Measurements from ENCODE around the gene SGCA. TPM values are rescaled to one million over a fixed set of nuclear protein-coding genes. Genes with fewer than 3 reads are reported as not detected.

Gene SGCA
- total and polyA plus RNA-seq, 9 of the 15 experiments (the other 6 are each of a cell fraction or from before 2014, with no cell fraction given), result not detected

DNA sequence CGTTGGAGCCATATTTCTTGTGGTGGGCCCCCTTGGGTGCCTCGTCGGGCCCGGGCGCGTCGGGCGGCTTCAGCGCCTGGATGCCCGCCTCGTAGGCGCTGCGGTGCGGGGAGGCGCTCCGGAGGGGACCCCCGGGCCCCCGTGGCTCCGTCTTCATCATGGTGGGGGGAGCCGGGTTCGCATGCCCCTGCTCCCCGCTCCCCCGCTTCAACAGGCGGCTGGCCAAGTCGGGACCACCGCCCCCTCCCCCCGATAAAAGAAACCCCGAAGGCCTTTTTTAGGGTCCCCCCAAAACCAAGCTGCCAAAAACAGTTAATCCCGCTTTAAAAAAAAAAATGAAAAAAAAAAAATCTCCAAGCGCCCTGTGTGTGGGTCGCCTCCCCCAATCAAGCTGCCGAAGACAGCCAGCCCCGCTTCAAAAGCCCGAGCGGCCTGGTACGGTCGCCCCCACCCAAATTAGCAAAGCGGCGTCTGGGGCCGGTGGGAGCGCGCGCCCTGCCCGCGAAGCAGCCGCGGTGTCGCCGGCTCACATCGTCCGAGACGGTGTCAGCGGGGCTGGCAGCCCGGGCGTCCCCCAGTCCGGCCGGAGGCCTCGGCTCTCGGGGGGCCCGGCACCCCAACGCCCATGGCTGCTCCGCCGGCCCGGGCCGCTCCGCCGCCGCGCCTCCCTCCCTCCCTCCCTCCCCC lies 15.3 kb upstream of the SGCA start, which contains the start of gene PPP1R9B (continued):
- TF ChIP-seq, protein P1, sequence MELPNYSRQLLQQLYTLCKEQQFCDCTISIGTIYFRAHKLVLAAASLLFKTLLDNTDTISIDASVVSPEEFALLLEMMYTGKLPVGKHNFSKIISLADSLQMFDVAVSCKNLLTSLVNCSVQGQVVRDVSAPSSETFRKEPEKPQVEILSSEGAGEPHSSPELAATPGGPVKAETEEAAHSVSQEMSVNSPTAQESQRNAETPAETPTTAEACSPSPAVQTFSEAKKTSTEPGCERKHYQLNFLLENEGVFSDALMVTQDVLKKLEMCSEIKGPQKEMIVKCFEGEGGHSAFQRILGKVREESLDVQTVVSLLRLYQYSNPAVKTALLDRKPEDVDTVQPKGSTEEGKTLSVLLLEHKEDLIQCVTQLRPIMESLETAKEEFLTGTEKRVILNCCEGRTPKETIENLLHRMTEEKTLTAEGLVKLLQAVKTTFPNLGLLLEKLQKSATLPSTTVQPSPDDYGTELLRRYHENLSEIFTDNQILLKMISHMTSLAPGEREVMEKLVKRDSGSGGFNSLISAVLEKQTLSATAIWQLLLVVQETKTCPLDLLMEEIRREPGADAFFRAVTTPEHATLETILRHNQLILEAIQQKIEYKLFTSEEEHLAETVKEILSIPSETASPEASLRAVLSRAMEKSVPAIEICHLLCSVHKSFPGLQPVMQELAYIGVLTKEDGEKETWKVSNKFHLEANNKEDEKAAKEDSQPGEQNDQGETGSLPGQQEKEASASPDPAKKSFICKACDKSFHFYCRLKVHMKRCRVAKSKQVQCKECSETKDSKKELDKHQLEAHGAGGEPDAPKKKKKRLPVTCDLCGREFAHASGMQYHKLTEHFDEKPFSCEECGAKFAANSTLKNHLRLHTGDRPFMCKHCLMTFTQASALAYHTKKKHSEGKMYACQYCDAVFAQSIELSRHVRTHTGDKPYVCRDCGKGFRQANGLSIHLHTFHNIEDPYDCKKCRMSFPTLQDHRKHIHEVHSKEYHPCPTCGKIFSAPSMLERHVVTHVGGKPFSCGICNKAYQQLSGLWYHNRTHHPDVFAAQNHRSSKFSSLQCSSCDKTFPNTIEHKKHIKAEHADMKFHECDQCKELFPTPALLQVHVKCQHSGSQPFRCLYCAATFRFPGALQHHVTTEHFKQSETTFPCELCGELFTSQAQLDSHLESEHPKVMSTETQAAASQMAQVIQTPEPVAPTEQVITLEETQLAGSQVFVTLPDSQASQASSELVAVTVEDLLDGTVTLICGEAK (IDR thresholded peaks at IDR 0.05), result no peak; the same call in 1 of the 2 replicates
- TF ChIP-seq, protein P1 (CRISPR knock-in tag; IDR thresholded peaks at IDR 0.05), result no peak
- TF ChIP-seq, protein P2, sequence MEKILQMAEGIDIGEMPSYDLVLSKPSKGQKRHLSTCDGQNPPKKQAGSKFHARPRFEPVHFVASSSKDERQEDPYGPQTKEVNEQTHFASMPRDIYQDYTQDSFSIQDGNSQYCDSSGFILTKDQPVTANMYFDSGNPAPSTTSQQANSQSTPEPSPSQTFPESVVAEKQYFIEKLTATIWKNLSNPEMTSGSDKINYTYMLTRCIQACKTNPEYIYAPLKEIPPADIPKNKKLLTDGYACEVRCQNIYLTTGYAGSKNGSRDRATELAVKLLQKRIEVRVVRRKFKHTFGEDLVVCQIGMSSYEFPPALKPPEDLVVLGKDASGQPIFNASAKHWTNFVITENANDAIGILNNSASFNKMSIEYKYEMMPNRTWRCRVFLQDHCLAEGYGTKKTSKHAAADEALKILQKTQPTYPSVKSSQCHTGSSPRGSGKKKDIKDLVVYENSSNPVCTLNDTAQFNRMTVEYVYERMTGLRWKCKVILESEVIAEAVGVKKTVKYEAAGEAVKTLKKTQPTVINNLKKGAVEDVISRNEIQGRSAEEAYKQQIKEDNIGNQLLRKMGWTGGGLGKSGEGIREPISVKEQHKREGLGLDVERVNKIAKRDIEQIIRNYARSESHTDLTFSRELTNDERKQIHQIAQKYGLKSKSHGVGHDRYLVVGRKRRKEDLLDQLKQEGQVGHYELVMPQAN (IDR thresholded peaks at IDR 0.05; ENCODE audit: borderline replicate concordance), result no peak
- TF ChIP-seq TCF7L2 (IDR thresholded peaks at IDR 0.05; ENCODE audit: low read depth, low read length), result no peak
- TF ChIP-seq, protein P3, sequence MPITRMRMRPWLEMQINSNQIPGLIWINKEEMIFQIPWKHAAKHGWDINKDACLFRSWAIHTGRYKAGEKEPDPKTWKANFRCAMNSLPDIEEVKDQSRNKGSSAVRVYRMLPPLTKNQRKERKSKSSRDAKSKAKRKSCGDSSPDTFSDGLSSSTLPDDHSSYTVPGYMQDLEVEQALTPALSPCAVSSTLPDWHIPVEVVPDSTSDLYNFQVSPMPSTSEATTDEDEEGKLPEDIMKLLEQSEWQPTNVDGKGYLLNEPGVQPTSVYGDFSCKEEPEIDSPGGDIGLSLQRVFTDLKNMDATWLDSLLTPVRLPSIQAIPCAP (CRISPR knock-in tag; IDR thresholded peaks at IDR 0.05; ENCODE audit: borderline replicate concordance), result no peak
- no peak for TF ChIP-seq SMAD4 (CRISPR knock-in tag; conservative IDR thresholded peaks at IDR 0.05)
- no peak for TF ChIP-seq MXI1 (IDR thresholded peaks at IDR 0.05; ENCODE audit: low read depth, low read length)
- no peak for TF ChIP-seq POLR3G (IDR thresholded peaks at IDR 0.05; ENCODE audit: extremely low read depth, insufficient read length, insufficient replicate concordance)
- TF ChIP-seq, protein P4, sequence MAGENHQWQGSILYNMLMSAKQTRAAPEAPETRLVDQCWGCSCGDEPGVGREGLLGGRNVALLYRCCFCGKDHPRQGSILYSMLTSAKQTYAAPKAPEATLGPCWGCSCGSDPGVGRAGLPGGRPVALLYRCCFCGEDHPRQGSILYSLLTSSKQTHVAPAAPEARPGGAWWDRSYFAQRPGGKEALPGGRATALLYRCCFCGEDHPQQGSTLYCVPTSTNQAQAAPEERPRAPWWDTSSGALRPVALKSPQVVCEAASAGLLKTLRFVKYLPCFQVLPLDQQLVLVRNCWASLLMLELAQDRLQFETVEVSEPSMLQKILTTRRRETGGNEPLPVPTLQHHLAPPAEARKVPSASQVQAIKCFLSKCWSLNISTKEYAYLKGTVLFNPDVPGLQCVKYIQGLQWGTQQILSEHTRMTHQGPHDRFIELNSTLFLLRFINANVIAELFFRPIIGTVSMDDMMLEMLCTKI (IDR thresholded peaks at IDR 0.05; ENCODE audit: partially characterized antibody), result no peak
- TF ChIP-seq ZFP36 (IDR thresholded peaks at IDR 0.05; ENCODE audit: low read depth, low read length, partially characterized antibody), result no peak
- TF ChIP-seq TFAM (CRISPR knock-in tag; conservative IDR thresholded peaks at IDR 0.05), result no peak
- TF ChIP-seq KDM5B (IDR thresholded peaks at IDR 0.05; ENCODE audit: insufficient replicate concordance, low read depth, low read length), result no peak
